H1 (cell line): ENCODE measurements around the gene DLST. TPM values are rescaled to one million over a fixed set of nuclear protein-coding genes. Genes with fewer than 3 reads are reported as not detected.

Experiments
- CTCF ChIA-PET: fragments of 300-600 bp; sonication (Branson Sonifier 250); formaldehyde crosslinking; loops from one replicate; lab custom pipeline; 2021; ENCODE audit not compliant: partially characterized antibody; lab: Charles Lee
- POLR2A ChIA-PET: fragments of 300-600 bp; sonication (Branson Sonifier 250); formaldehyde crosslinking; loops from one replicate; lab custom pipeline; 2021; ENCODE audit warnings: inconsistent platforms; ENCODE audit not compliant: partially characterized antibody; lab: Charles Lee
- DNase-seq, 2 experiments: peaks; one replicate each; pipeline versions ENCODE4 v3.0.0 to v3.0.0-alpha.2; 2010 to 2022; ENCODE audit warnings: low spot score in 2 of 2, low read depth in 1 of 2, mixed read lengths in 1 of 2
- FAIRE-seq: peaks from 2 replicates; lab custom pipeline; 2011; peaks lifted over from hg19 to GRCh38; lab: Jason Lieb, UNC
- H2AFZ ChIP-seq: 2 replicates; pipeline ENCODE4 v1.8.1; 2012; ENCODE audit warnings: low read length, inconsistent platforms
- H2AK5ac ChIP-seq: 2 replicates; pipeline ENCODE4 v1.6.1; 2013; ENCODE audit warnings: low read depth, low read length
- H2BK120ac ChIP-seq: replicated peaks from 2 replicates; pipeline ENCODE3; 2013; ENCODE audit warnings: low read depth, low read length, inconsistent platforms
- H2BK12ac ChIP-seq: 2 replicates; pipeline ENCODE4 v1.6.1; 2013; ENCODE audit warnings: low read depth, low read length
- H2BK15ac ChIP-seq: 2 replicates; pipeline ENCODE4 v1.6.1; 2013; ENCODE audit warnings: low read length
- H2BK20ac ChIP-seq: 2 replicates; pipeline ENCODE4 v1.6.1; 2013; ENCODE audit warnings: low read length
- H2BK5ac ChIP-seq: 2 replicates; pipeline ENCODE4 v1.6.1; 2013; ENCODE audit warnings: low read depth, low read length
- H3K14ac ChIP-seq: 2 replicates; pipeline ENCODE4 v1.6.1; 2013; ENCODE audit warnings: inconsistent platforms; ENCODE audit not compliant: insufficient read length
- H3K18ac ChIP-seq: 2 replicates; pipeline ENCODE4 v1.6.1; 2013; ENCODE audit warnings: low read length; ENCODE audit errors: extremely low read depth
- H3K23ac ChIP-seq: 2 replicates; pipeline ENCODE4 v1.6.1; 2013; ENCODE audit warnings: inconsistent platforms; ENCODE audit not compliant: insufficient read length
- H3K23me2 ChIP-seq: 2 replicates; pipeline ENCODE4 v1.6.1; 2013; ENCODE audit warnings: low read depth, low read length
- H3K27ac ChIP-seq: 2 replicates; pipeline ENCODE4 v1.6.1; 2011; ENCODE audit warnings: low read depth, low read length, inconsistent platforms
- H3K27me3 ChIP-seq, 4 experiments: replicated peaks in 1 of 4; 1 replicate in 1 of 4; 2 replicates in 3 of 4; pipeline versions ENCODE4 v1.6.1 to v1.8.1; 2011 to 2013; ENCODE audit warnings: low read length in 3 of 4, mild to moderate bottlenecking in 3 of 4, inconsistent platforms in 2 of 4, mixed read lengths in 2 of 4, moderate library complexity in 1 of 4; ENCODE audit not compliant: control insufficient read depth in 3 of 4, insufficient read depth in 3 of 4; ENCODE audit errors: extremely low read depth in 1 of 4
- H3K36me3 ChIP-seq, 4 experiments: 2 replicates each; pipeline versions ENCODE4 v1.6.1 to v1.8.1; 2011 to 2013; ENCODE audit warnings: mild to moderate bottlenecking in 4 of 4, low read length in 3 of 4, moderate library complexity in 2 of 4, control low read depth in 1 of 4, inconsistent platforms in 1 of 4; ENCODE audit not compliant: insufficient read depth in 4 of 4, control insufficient read depth in 2 of 4
- H3K4ac ChIP-seq: replicated peaks from 2 replicates; pipeline ENCODE3; 2013; ENCODE audit warnings: low read length, low read depth, mixed read lengths, inconsistent platforms; ENCODE audit not compliant: insufficient read length
- H3K4me1 ChIP-seq, 4 experiments: replicated peaks in 1 of 4; 1 replicate in 1 of 4; 2 replicates in 3 of 4; pipeline versions ENCODE4 v1.6.1 to v1.8.1; 2011 to 2013; ENCODE audit warnings: low read length in 3 of 4, inconsistent platforms in 2 of 4, mixed read lengths in 1 of 4; ENCODE audit not compliant: insufficient read depth in 4 of 4, control insufficient read depth in 3 of 4
- H3K4me2 ChIP-seq, 2 experiments: 2 replicates each; pipeline versions ENCODE4 v1.6.1 to v1.8.1; 2011 to 2013; ENCODE audit warnings: low read depth in 2 of 2, low read length in 2 of 2, control low read depth in 1 of 2, inconsistent platforms in 1 of 2, mild to moderate bottlenecking in 1 of 2; ENCODE audit not compliant: insufficient read depth in 1 of 2
- H3K4me3 ChIP-seq, 4 experiments: fragments of 200-600, 300-600 bp in 1 of 4; sonication (generic), shearing (Covaris generic), sonication (Bioruptor Twin) in 1 of 4; 2 replicates each; pipeline versions ENCODE4 v1.5.1 to v1.8.1; 2011 to 2016; ENCODE audit warnings: low read length in 4 of 4, low read depth in 3 of 4, control low read depth in 2 of 4, inconsistent platforms in 2 of 4, mild to moderate bottlenecking in 2 of 4, mixed read lengths in 1 of 4, moderate library complexity in 1 of 4; ENCODE audit not compliant: insufficient read depth in 2 of 4; ENCODE audit errors: extremely low read depth in 1 of 4
- H3K56ac ChIP-seq: replicated peaks from 2 replicates; pipeline ENCODE3; 2013; ENCODE audit warnings: low read depth, mild to moderate bottlenecking, mixed read lengths, low read length, inconsistent platforms; ENCODE audit not compliant: insufficient read length
- H3K79me1 ChIP-seq: 2 replicates; pipeline ENCODE4 v1.6.1; 2013; ENCODE audit warnings: low read depth, low read length, control low read depth
- H3K79me2 ChIP-seq, 2 experiments: 2 replicates each; pipeline versions ENCODE4 v1.6.1 to v1.8.1; 2012 to 2013; ENCODE audit warnings: low read length in 2 of 2, mild to moderate bottlenecking in 2 of 2, inconsistent platforms in 1 of 2; ENCODE audit not compliant: insufficient read depth in 2 of 2, control insufficient read depth in 1 of 2
- H3K9ac ChIP-seq, 4 experiments: replicated peaks in 1 of 4; 1 replicate in 1 of 4; 2 replicates in 3 of 4; pipeline versions ENCODE4 v1.6.1 to v1.8.1; 2011 to 2013; ENCODE audit warnings: low read depth in 3 of 4, low read length in 3 of 4, control low read depth in 2 of 4, mild to moderate bottlenecking in 2 of 4, moderate library complexity in 2 of 4, inconsistent platforms in 1 of 4; ENCODE audit errors: extremely low read depth in 1 of 4
- H3K9me3 ChIP-seq, 2 experiments: 2 replicates each; pipeline versions ENCODE4 v1.6.1 to v1.8.1; 2012 to 2013; ENCODE audit warnings: mild to moderate bottlenecking in 2 of 2, moderate library complexity in 2 of 2, control low read depth in 1 of 2, inconsistent platforms in 1 of 2, low read depth in 1 of 2, low read length in 1 of 2, mixed read lengths in 1 of 2; ENCODE audit not compliant: insufficient read depth in 2 of 2
- H4K20me1 ChIP-seq, 2 experiments: replicated peaks in 1 of 2; 2 replicates each; pipeline versions ENCODE3 to v1.8.1; 2011 to 2013; ENCODE audit warnings: inconsistent platforms in 2 of 2, low read length in 2 of 2, mild to moderate bottlenecking in 1 of 2; ENCODE audit not compliant: insufficient read depth in 2 of 2, control insufficient read depth in 1 of 2
- H4K5ac ChIP-seq: 2 replicates; pipeline ENCODE4 v1.6.1; 2013; ENCODE audit warnings: low read length, low read depth, mixed read lengths, inconsistent platforms; ENCODE audit not compliant: insufficient read length
- H4K8ac ChIP-seq: 2 replicates; pipeline ENCODE4 v1.8.0; 2013; ENCODE audit warnings: mild to moderate bottlenecking, moderate library complexity, low read length, inconsistent platforms; ENCODE audit not compliant: insufficient read depth; ENCODE audit errors: extremely low read depth
- H4K91ac ChIP-seq: replicated peaks from 2 replicates; pipeline ENCODE3; 2013; ENCODE audit warnings: low read length, mixed read lengths, inconsistent platforms; ENCODE audit not compliant: insufficient read length
- ASH2L ChIP-seq: fragments of 200-600, 300-600 bp; sonication (generic); IDR thresholded peaks from one replicate; pipeline ENCODE4 v1.7.1; 2017; ENCODE audit warnings: low read length
- BCL11A ChIP-seq, 2 experiments: IDR thresholded peaks; one replicate each; pipeline ENCODE4 v1.6.1; 2011; ENCODE audit warnings: low read depth in 2 of 2, low read length in 2 of 2, mild to moderate bottlenecking in 2 of 2
- JUND ChIP-seq: IDR thresholded peaks from 2 replicates; pipeline ENCODE4 v1.6.1; 2011; ENCODE audit warnings: mild to moderate bottlenecking, improper control_type of control experiment, low read length
- MAX ChIP-seq: IDR thresholded peaks from 2 replicates; pipeline ENCODE4 v1.6.1; 2012; ENCODE audit warnings: inconsistent platforms
- SAP30 ChIP-seq: fragments of 300-600 bp; sonication (generic); IDR thresholded peaks from 2 replicates; pipeline ENCODE4 v1.7.1; 2012; ENCODE audit warnings: low read length, moderate library complexity, mild to moderate bottlenecking, inconsistent platforms; ENCODE audit not compliant: insufficient read depth, insufficient replicate concordance
- SIX5 ChIP-seq: IDR thresholded peaks from 2 replicates; pipeline ENCODE4 v1.6.1; 2011; ENCODE audit warnings: mild to moderate bottlenecking, low read depth, low read length
- SP4 ChIP-seq: IDR thresholded peaks from 2 replicates; pipeline ENCODE4 v1.6.1; 2012; ENCODE audit warnings: low read length, inconsistent platforms
- YY1 ChIP-seq: IDR thresholded peaks from 2 replicates; pipeline ENCODE4 v1.6.1; 2011; ENCODE audit warnings: low read depth, mild to moderate bottlenecking, low read length
- WGBS, 2 experiments: shearing (Covaris generic) in 1 of 2; methylation state at CpG; one replicate each; pipeline versions ENCODE4 v1.1.6 to v1.1.7; 2013 to 2015; ENCODE audit warnings: low lambda C conversion rate in 2 of 2, mixed read lengths in 2 of 2, inconsistent platforms in 1 of 2, low coverage in 1 of 2, missing lambda C conversion rate in 1 of 2; ENCODE audit not compliant: insufficient replicate concordance in 2 of 2, insufficient coverage in 1 of 2, insufficient read length in 1 of 2; ENCODE audit errors: extremely low coverage in 1 of 2, missing lambda C conversion rate in 1 of 2; 5-methylcytosine and 5-hydroxymethylcytosine counted together
- polyA plus RNA-seq, 7 experiments: library from polyadenylated mRNA; depleted of rRNA in 3 of 7; stranded (reverse) in 5 of 7; unstranded in 2 of 7; fragments of >200 nt in 5 of 7; fragments of 200-250 nt in 2 of 7; gene quantifications; 1 replicate in 5 of 7; 2 replicates in 1 of 7; 4 replicates in 1 of 7; pipeline versions ENCODE4 v1.2.1 to v1.2.3, GENCODE V29; 2011 to 2013; ENCODE audit warnings: missing spikeins in 2 of 7, mixed read lengths in 2 of 7
- total RNA-seq: library from RNA; stranded (reverse); fragmentation: NEBNext Ultra II Directional; extraction: Animal tissue kit (Norgen Biotek cat#: 25700); gene quantifications from 2 replicates; pipeline ENCODE4 v1.2.1, GENCODE V29; 2021
- TF ChIP-seq, protein P1 (sequence below): IDR thresholded peaks from 2 replicates; pipeline ENCODE4 v1.6.1; 2012; ENCODE audit warnings: low read length, inconsistent platforms
- TF ChIP-seq, protein P2 (sequence below): IDR thresholded peaks from 2 replicates; pipeline ENCODE4 v1.6.1; 2011; ENCODE audit warnings: low read depth, mild to moderate bottlenecking, low read length; ENCODE audit not compliant: insufficient read depth
- TF ChIP-seq, protein P3 (sequence below): IDR thresholded peaks from 2 replicates; pipeline ENCODE4 v1.6.1; 2012; ENCODE audit warnings: inconsistent platforms

Gene DLST
- total and polyA plus RNA-seq, 2 of the 8 experiments (the other 6 are each of a cell fraction or from before 2014, with no cell fraction given): 96.5 to 117 TPM

DNA sequence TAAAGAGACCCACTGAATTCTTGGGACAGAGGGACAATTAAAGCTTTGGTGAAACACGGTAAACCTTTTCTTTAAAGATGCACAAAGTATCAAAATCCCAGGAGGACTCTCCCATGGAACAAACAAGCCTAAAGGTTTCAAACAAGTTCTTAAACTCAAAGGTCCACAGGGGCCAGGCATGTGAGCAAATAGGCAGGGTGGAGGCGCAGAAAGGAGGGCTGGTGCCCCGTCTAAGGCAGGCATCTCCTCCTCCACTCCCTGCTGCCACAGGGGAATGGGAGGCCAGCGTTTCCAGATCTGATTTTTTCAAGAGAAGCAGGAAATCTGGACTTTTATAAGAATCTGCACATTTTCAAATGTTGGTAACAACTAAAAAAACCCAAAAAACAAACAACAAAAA lies 33.7 kb downstream of the DLST start:
- Histone ChIP-seq H2BK120ac (no peak overlapping the region), H2BK20ac (no peak overlapping the region), H3K4me1 (no peaks in the 10 kb centered on the region; a peak in 1 of 7 replicates), H4K20me1 (no peaks in the 10 kb centered on the region), H3K27me3 (no peaks in the 10 kb centered on the region), H3K36me3 (peaks cover 0 to 3% (median 0%) of the 10 kb centered on the region in 4 experiments; a peak in 3 of 8 replicates), H4K91ac (no peak overlapping the region), H3K9ac (no peak overlapping the region), H3K79me1 (no peaks in the 10 kb centered on the region), H2AK5ac (no peak overlapping the region), H3K4ac (no peak overlapping the region), H2BK12ac (no peak overlapping the region), H2AFZ (no peak overlapping the region), H3K27ac (no peak overlapping the region), H3K56ac (no peak overlapping the region), H3K18ac (no peak overlapping the region), H3K4me3 (no peak overlapping the region), H4K8ac (no peak overlapping the region), H2BK5ac (no peak overlapping the region), H3K23me2 (no peaks in the 10 kb centered on the region), H4K5ac (no peak overlapping the region), H2BK15ac (no peak overlapping the region), H3K9me3 (no peaks in the 10 kb centered on the region), H3K79me2 (no peaks in the 10 kb centered on the region), H3K14ac (no peak overlapping the region), H3K4me2 (no peak overlapping the region), H3K23ac (no peak overlapping the region)
- CTCF ChIA-PET: interaction anchor here (1.1 to 1.5 kb wide), 3 partner anchors 27 to 173 kb away, joined by 3 to 5 read pairs (median 4); no protein-coding TSS in a partner anchor
- WGBS, 2 experiments: 96% methylated on average over 4 of the region's 4 CpGs; no CpG with 5 or more reads in 1 of the 2 experiments
- DNase-seq: no peak
- POLR2A ChIA-PET: no interaction called here
- no peak for FAIRE-seq
- TF ChIP-seq, protein P1, sequence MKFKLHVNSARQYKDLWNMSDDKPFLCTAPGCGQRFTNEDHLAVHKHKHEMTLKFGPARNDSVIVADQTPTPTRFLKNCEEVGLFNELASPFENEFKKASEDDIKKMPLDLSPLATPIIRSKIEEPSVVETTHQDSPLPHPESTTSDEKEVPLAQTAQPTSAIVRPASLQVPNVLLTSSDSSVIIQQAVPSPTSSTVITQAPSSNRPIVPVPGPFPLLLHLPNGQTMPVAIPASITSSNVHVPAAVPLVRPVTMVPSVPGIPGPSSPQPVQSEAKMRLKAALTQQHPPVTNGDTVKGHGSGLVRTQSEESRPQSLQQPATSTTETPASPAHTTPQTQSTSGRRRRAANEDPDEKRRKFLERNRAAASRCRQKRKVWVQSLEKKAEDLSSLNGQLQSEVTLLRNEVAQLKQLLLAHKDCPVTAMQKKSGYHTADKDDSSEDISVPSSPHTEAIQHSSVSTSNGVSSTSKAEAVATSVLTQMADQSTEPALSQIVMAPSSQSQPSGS: no peak
- TF ChIP-seq SIX5 (no peak), SAP30 (no peak), SP4 (no peak), MAX (no peak), BCL11A (IDR thresholded peaks at IDR 0.05; ENCODE audit: low read depth in 2 of 2, low read length in 2 of 2) (no peak), ASH2L (no peak), JUND (no peak), YY1 (no peak)
- TF ChIP-seq, protein P2, sequence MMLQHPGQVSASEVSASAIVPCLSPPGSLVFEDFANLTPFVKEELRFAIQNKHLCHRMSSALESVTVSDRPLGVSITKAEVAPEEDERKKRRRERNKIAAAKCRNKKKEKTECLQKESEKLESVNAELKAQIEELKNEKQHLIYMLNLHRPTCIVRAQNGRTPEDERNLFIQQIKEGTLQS: no peak
- TF ChIP-seq, protein P3, sequence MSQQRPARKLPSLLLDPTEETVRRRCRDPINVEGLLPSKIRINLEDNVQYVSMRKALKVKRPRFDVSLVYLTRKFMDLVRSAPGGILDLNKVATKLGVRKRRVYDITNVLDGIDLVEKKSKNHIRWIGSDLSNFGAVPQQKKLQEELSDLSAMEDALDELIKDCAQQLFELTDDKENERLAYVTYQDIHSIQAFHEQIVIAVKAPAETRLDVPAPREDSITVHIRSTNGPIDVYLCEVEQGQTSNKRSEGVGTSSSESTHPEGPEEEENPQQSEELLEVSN: no peak
